Aorta (tissue), 5 donors: Measurements from ENCODE around the gene FOCAD. TPM values are rescaled to one million over a fixed set of nuclear protein-coding genes. Genes with fewer than 3 reads are reported as not detected.

Experiments used
- ATAC-seq: fragments of 200-7000 bp; cut with Tn5 transposase; one replicate; pipeline ENCODE4 v1.9.1; 2022; ENCODE audit warnings: moderate library complexity; ENCODE audit not compliant: low FRiP score
- DNase-seq, 2 donors: peaks; one replicate each; pipeline ENCODE4 v3.0.0-alpha.2; 2020
- H3K27ac ChIP-seq, 2 donors: one replicate each; pipeline ENCODE4 v1.5.1; 2013; ENCODE audit warnings: low read length in 2 of 2, mild to moderate bottlenecking in 2 of 2, moderate library complexity in 2 of 2, control low read depth in 1 of 2, inconsistent platforms in 1 of 2, low read depth in 1 of 2
- H3K27me3 ChIP-seq, 2 donors: one replicate each; pipeline ENCODE4 v1.6.1; 2013; ENCODE audit warnings: control low read depth in 1 of 2, low read length in 1 of 2, mild to moderate bottlenecking in 1 of 2, moderate library complexity in 1 of 2; ENCODE audit not compliant: insufficient read depth in 2 of 2, control insufficient read depth in 1 of 2
- H3K36me3 ChIP-seq, 2 donors: one replicate each; pipeline ENCODE4 v1.6.1; 2013; ENCODE audit warnings: control low read depth in 1 of 2, low read length in 1 of 2, mild to moderate bottlenecking in 1 of 2; ENCODE audit not compliant: insufficient read depth in 2 of 2, control insufficient read depth in 1 of 2
- H3K4me1 ChIP-seq, 2 donors: one replicate each; pipeline ENCODE4 v1.6.1; 2013; ENCODE audit warnings: low read length in 2 of 2, control low read depth in 1 of 2, mild to moderate bottlenecking in 1 of 2, moderate library complexity in 1 of 2; ENCODE audit not compliant: insufficient read depth in 2 of 2, control insufficient read depth in 1 of 2
- H3K4me3 ChIP-seq, 2 donors: one replicate each; pipeline ENCODE4 v1.5.1; 2013; ENCODE audit warnings: low read length in 2 of 2, control low read depth in 1 of 2, mild to moderate bottlenecking in 1 of 2
- H3K9me3 ChIP-seq: one replicate; pipeline ENCODE4 v1.6.1; 2013; ENCODE audit warnings: mild to moderate bottlenecking, low read length; ENCODE audit not compliant: control insufficient read depth
- WGBS, 2 donors: extraction: QIAGEN DNeasy Blood & Tissue Kit; methylation state at CpG; one replicate each; pipeline ENCODE4 v1.1.7; 2013; 5-methylcytosine and 5-hydroxymethylcytosine counted together
- intact Hi-C, 2 donors: fragments of 100-400 bp; cut with DNase I; formaldehyde crosslinking; loops; one replicate each; pipeline versions ENCODE4 v1.14.2 to v1.15.0; 2022
- polyA plus RNA-seq, 2 donors: library from polyadenylated mRNA; stranded (reverse); fragments of 200-250 nt; gene quantifications; one replicate each; pipeline ENCODE4 v1.2.3, GENCODE V29; 2013
- total RNA-seq, 2 donors: library from RNA; stranded (reverse); fragmentation: NEBNext Ultra II Directional; extraction: Animal tissue kit (Norgen Biotek cat#: 25700); gene quantifications; one replicate each; pipeline ENCODE4 v1.2.1, GENCODE V29; 2021
- donor health status: healthy with polysubstance abuse.
- donor health status: Bipolar disorder and iron deficiency.
- donor health status: DM: no; HTN: no; CAD: no.
- donor health status: DM: no; HTN: no; CAD: no.
- donor health status: DM: yes; HTN: yes; CAD: no.

Gene FOCAD
- total and polyA plus RNA-seq, 4 donors, result 7.3 to 30.4 (median 17.2) TPM

GRCh38 chr9:20884985-20885593 lies 201.0 kb downstream of the FOCAD start:
- peaks cover 0 to 2% of the 10 kb centered on the region in 2 donors for H3K36me3 ChIP-seq
- no peak overlapping the region for H3K27ac ChIP-seq
- ATAC-seq (no peak), DNase-seq (peak; percentile 75 to 82)
- WGBS, 2 donors, result 69 to 76% methylated on average over 5 of the region's 5 CpGs
- no peaks in the 10 kb centered on the region for H3K27me3 ChIP-seq
- no peak overlapping the region for H3K4me3 ChIP-seq
- intact Hi-C loops, result loop anchor here (2.0 to 5.0 kb wide), 2 partner anchors 226 to 227 kb away; no protein-coding TSS in a partner anchor
- H3K9me3 ChIP-seq, result no peaks in the 10 kb centered on the region
- no peaks in the 10 kb centered on the region for H3K4me1 ChIP-seq

- DNase-seq (no peak), ATAC-seq (no peak)
- Histone ChIP-seq H3K36me3 (no peaks in the 10 kb centered on the region), H3K4me3 (no peak overlapping the region), H3K4me1 (no peaks in the 10 kb centered on the region), H3K9me3 (no peaks in the 10 kb centered on the region), H3K27me3 (no peaks in the 10 kb centered on the region), H3K27ac (no peak overlapping the region)
- intact Hi-C loops, result no loop called here
Observed at GRCh38 chr9:20898885-20899554, 215.0 kb downstream of the FOCAD start.

DNA sequence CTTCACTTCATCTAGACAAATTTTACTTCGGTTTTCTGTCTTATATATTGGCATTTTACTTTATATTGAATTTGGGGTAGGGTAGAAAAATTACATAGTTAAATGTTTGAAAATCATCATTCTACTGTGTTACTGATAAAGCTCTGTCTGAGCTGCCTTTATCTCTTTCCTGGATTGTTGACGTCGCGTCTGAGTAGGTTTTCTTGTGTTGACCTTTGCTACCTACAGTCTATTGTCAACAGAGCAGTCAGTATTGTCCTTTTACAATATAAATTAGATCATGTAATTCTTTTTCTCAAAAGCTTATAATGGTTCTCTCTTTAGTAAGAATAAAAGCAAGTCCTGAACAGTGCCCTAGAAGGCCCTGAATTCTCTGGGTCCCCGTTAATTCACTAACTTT lies 219.2 kb downstream of the FOCAD start:
- ATAC-seq, result no peak
- Histone ChIP-seq H3K36me3 (peaks cover 0 to 2% of the 10 kb centered on the region in 2 donors), H3K4me3 (no peak overlapping the region), H3K27me3 (no peaks in the 10 kb centered on the region), H3K27ac (no peak overlapping the region), H3K9me3 (no peaks in the 10 kb centered on the region), H3K4me1 (no peaks in the 10 kb centered on the region)
- intact Hi-C loops, result loop anchor here in 1 of 2 donors (5.0 kb wide), 1 partner anchor 209 kb away; no protein-coding TSS in a partner anchor
- WGBS, 2 donors, result 87 to 89% methylated on average over 5 of the region's 5 CpGs
- DNase-seq, result no peak

- DNase-seq (no peak), ATAC-seq (no peak)
- 82% methylated on average over 1 of the region's 1 CpG for WGBS, 2 donors
- Histone ChIP-seq H3K27ac (no peak overlapping the region), H3K4me1 (no peaks in the 10 kb centered on the region), H3K36me3 (peaks cover 0 to 2% of the 10 kb centered on the region in 2 donors), H3K9me3 (no peaks in the 10 kb centered on the region), H3K4me3 (no peak overlapping the region), H3K27me3 (no peaks in the 10 kb centered on the region)
- intact Hi-C loops, result loop anchor here in 1 of 2 donors (5.0 kb wide), 1 partner anchor 207 kb away; no protein-coding TSS in a partner anchor
Observed at GRCh38 chr9:20904995-20905394, 220.9 kb downstream of the FOCAD start.

DNA sequence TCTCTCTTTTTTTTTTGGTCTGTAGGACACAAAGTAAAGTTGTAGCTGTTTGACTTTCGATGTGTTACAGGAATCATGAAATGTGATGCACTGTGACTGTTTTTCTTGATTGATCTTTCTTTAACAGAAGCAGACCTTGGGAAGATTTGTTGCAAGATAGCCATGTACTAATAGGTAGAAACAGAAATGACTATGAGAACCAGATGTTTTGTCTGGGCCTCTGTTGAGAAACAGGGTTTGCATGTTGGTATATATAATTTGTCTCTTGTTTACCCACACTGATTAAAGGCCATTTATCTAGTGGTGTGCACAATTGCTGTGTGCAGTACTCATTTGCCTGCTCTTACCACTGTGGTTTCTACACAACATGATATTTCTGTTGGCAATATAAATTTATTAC lies 222.3 kb downstream of the FOCAD start:
- no peak overlapping the region for H3K4me3 ChIP-seq
- H3K27me3 ChIP-seq, result no peaks in the 10 kb centered on the region
- WGBS, 2 donors, result 82 to 88% methylated on average over 1 of the region's 1 CpG
- H3K9me3 ChIP-seq, result no peaks in the 10 kb centered on the region
- no peak for ATAC-seq
- H3K27ac ChIP-seq, result no peak overlapping the region
- peaks cover 0 to 2% of the 10 kb centered on the region in 2 donors for H3K36me3 ChIP-seq
- intact Hi-C loops, result no loop called here
- DNase-seq, result no peak
- H3K4me1 ChIP-seq, result no peaks in the 10 kb centered on the region

DNA sequence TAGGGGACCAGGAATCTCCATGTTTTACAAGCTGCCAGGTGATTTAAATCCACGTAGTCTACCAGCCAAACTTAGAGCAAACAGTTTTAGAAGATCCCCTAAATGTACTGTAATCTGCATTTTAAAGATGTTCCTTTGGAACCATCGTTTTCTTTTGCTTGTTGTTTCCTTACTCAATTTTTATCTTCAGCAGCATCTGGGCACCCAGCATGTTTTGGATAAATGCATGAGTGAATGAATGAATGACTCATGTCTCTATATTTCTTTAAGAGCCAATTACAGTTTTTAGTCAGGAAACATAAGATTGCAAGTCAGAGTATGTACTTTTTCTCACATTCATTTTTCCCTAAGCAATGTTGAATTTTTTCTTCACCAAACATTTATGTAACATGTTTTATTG lies 224.4 kb downstream of the FOCAD start:
- intact Hi-C loops, result no loop called here
- H3K36me3 ChIP-seq, result peaks cover 0 to 2% of the 10 kb centered on the region in 2 donors
- no peak overlapping the region for H3K27ac ChIP-seq
- no peaks in the 10 kb centered on the region for H3K4me1 ChIP-seq
- no peak overlapping the region for H3K4me3 ChIP-seq
- DNase-seq (no peak), ATAC-seq (no peak)
- 50 to 55% methylated on average over 2 of the region's 2 CpGs for WGBS, 2 donors
- no peaks in the 10 kb centered on the region for H3K9me3 ChIP-seq
- H3K27me3 ChIP-seq, result no peaks in the 10 kb centered on the region

- ATAC-seq (no peak), DNase-seq (no peak)
- H3K4me3 ChIP-seq, result no peak overlapping the region
- no peaks in the 10 kb centered on the region for H3K9me3 ChIP-seq
- no peaks in the 10 kb centered on the region for H3K4me1 ChIP-seq
- H3K36me3 ChIP-seq, result peaks cover 0 to 1% of the 10 kb centered on the region in 2 donors
- no peak overlapping the region for H3K27ac ChIP-seq
- 94 to 95% methylated on average over 6 of the region's 6 CpGs for WGBS, 2 donors
- no peaks in the 10 kb centered on the region for H3K27me3 ChIP-seq
- intact Hi-C loops, result no loop called here
Observed at GRCh38 chr9:20914556-20914955, 230.5 kb downstream of the FOCAD start.

GRCh38 chr9:20921362-20921761 lies 237.3 kb downstream of the FOCAD start:
- DNase-seq (no peak), ATAC-seq (no peak)
- Histone ChIP-seq H3K36me3 (peaks cover 0 to 3% of the 10 kb centered on the region in 2 donors), H3K27ac (no peak overlapping the region), H3K4me1 (no peaks in the 10 kb centered on the region), H3K27me3 (no peaks in the 10 kb centered on the region), H3K4me3 (no peak overlapping the region), H3K9me3 (no peaks in the 10 kb centered on the region)
- 98 to 100% methylated on average over 1 of the region's 1 CpG for WGBS, 2 donors
- intact Hi-C loops, result no loop called here
